ENCODE data around the gene TMEM117.

TMEM117 gene

DNA sequence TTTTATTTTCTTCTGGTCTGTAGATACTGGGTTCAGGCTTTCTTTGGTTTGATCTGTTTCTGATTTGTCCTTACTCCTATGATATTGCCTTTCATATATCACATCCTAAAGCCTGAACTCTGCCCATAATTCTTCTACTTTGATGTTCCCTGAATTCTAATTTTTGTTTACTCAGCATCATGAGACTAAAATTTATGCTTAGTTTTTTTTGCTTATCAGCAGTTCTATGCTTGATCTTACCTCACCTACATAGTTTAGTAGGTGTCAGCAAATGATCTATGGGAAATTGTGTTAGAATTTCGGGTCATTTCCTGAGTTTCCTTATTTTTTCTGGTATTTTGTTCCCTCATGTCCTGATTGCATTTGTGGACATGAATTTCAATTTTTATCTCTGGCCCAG is 94.2 kb downstream of the TMEM117 start:
- peaks cover 14 to 24% of the 10 kb centered on the region in 2 donors for H3K36me3 Mint-ChIP-seq
- no peak overlapping the region for H3K27ac Mint-ChIP-seq
- H3K4me1 Mint-ChIP-seq, result no peaks in the 10 kb centered on the region
- no peaks in the 10 kb centered on the region for H3K27me3 Mint-ChIP-seq
- H3K9me3 Mint-ChIP-seq, result peaks cover 13 to 14% of the 10 kb centered on the region in 2 donors
- no peak for DNase-seq
- no peak for ATAC-seq (replicated peaks)
- no peak overlapping the region for H3K4me3 Mint-ChIP-seq

- Mint-ChIP-seq H3K27me3 (no peaks in the 10 kb centered on the region), H3K4me1 (no peaks in the 10 kb centered on the region), H3K9me3 (peaks cover 13 to 14% of the 10 kb centered on the region in 2 donors), H3K36me3 (peaks cover 14 to 24% of the 10 kb centered on the region in 2 donors), H3K4me3 (no peak overlapping the region), H3K27ac (no peak overlapping the region)
- ATAC-seq (replicated peaks), result no peak
- no peak for DNase-seq
Measured at GRCh38 chr12:43931187-43931586, 95.3 kb downstream of the TMEM117 start.

DNA sequence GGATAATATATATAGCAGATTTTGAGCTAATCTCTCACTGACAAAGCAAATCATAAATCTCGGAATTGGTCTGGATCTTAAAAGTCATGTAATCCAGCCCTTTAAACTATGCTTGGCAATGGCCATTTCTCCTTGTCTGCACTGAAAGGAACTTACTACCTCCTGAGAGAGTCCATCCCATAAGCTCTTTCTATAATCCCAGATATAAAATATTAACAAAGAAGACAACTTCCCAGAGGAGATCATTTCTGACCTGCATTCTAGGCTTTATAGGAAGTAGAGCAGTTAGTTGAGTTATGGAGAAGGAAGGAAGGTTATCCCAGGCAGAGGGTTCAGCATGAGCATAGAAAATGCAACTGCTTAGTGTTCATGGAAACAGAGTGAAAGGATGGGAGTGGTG is 99.7 kb downstream of the TMEM117 start:
- Mint-ChIP-seq H3K27me3 (no peaks in the 10 kb centered on the region), H3K4me1 (no peaks in the 10 kb centered on the region), H3K4me3 (no peak overlapping the region), H3K27ac (no peak overlapping the region), H3K36me3 (peaks cover 7 to 17% of the 10 kb centered on the region in 2 donors), H3K9me3 (peaks cover 8% of the 10 kb centered on the region in 2 donors)
- no peak for ATAC-seq (replicated peaks)
- DNase-seq, result no peak

- H3K9me3 Mint-ChIP-seq, result no peaks in the 10 kb centered on the region
- DNase-seq, result no peak
- no peak overlapping the region for H3K27ac Mint-ChIP-seq
- no peaks in the 10 kb centered on the region for H3K36me3 Mint-ChIP-seq
- no peak overlapping the region for H3K4me3 Mint-ChIP-seq
- ATAC-seq (replicated peaks), result peak in 1 of 2 donors; percentile 48
- H3K4me1 Mint-ChIP-seq, result no peaks in the 10 kb centered on the region
- H3K27me3 Mint-ChIP-seq, result no peaks in the 10 kb centered on the region
Measured at GRCh38 chr12:43937947-43938346, 102.1 kb downstream of the TMEM117 start.

GRCh38 chr12:43942379-43942778 is 106.5 kb downstream of the TMEM117 start:
- DNase-seq (no peak), ATAC-seq (replicated peaks) (no peak)
- peaks cover 2 to 7% of the 10 kb centered on the region in 2 donors for H3K36me3 Mint-ChIP-seq
- H3K4me3 Mint-ChIP-seq, result no peak overlapping the region
- H3K9me3 Mint-ChIP-seq, result no peaks in the 10 kb centered on the region
- H3K4me1 Mint-ChIP-seq, result no peaks in the 10 kb centered on the region
- no peak overlapping the region for H3K27ac Mint-ChIP-seq
- H3K27me3 Mint-ChIP-seq, result no peaks in the 10 kb centered on the region

GRCh38 chr12:43945983-43946382 is 110.1 kb downstream of the TMEM117 start:
- Mint-ChIP-seq H3K4me1 (no peaks in the 10 kb centered on the region), H3K9me3 (no peaks in the 10 kb centered on the region), H3K27ac (no peak overlapping the region), H3K27me3 (no peaks in the 10 kb centered on the region), H3K4me3 (no peak overlapping the region), H3K36me3 (peaks cover 12 to 28% of the 10 kb centered on the region in 2 donors)
- DNase-seq (no peak), ATAC-seq (replicated peaks) (no peak)

DNA sequence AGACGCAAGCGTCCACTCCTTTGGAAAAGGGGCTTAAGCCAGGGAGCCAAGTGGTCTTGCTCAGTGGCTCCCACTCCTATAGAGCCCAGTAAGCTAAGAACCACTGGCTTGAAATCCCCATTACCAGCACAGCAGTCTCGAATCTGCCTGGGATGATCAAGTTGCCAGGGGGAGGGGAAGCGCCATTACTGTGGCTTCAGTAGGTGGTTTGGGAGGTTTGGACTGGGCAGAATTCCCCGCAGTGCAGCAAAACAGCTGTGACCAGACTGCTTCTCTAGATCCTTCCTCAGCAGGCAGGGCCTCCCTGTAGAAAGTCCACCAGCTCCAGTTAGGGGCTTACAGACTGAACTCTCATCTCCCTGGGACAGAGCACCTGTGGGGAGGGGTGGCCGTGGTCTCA is 115.4 kb downstream of the TMEM117 start:
- Mint-ChIP-seq H3K27me3 (no peaks in the 10 kb centered on the region), H3K36me3 (peaks cover 22 to 33% of the 10 kb centered on the region in 2 donors), H3K4me1 (no peaks in the 10 kb centered on the region), H3K27ac (no peak overlapping the region), H3K9me3 (peaks cover 0 to 2% of the 10 kb centered on the region in 2 donors), H3K4me3 (no peak overlapping the region)
- no peak for ATAC-seq (replicated peaks)
- DNase-seq, result no peak

DNA sequence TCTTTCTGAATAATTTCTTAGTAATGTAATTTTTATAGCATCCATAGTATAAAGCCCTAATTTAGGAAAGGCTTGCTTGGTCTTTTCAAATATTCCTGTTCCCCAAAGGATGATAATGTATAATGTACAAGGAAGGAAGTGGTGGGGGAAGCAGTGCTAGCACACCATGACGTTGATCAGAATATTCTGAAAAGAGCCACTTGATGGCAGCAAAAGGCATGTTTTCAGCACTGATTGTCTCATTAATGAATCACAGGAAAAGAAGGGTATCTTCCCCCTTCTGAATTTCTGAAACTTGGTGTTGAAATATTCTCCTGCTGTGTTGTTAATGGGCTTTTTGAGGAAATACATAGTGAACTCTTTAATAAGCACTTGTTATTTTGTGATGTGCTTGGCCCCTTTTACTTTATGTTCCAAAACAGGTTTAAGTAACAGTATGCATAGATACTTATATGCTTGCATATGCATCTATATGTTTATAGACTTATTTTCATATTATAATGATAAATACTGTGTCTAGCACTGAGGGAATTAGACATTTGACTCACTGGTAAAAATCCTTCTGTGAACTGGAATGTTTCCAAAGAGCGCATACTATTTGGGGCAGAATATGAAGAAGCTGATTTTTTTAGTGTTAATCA is 122.0 kb downstream of the TMEM117 start:
- Mint-ChIP-seq H3K9me3 (no peaks in the 10 kb centered on the region), H3K4me1 (no peaks in the 10 kb centered on the region), H3K36me3 (no peaks in the 10 kb centered on the region), H3K27me3 (no peaks in the 10 kb centered on the region), H3K27ac (no peak overlapping the region), H3K4me3 (no peak overlapping the region)
- ATAC-seq (replicated peaks), result peak; percentile 77 to 80
- DNase-seq, result peak; percentile 11

- no peak for DNase-seq
- no peak for ATAC-seq (replicated peaks)
Measured at GRCh38 chr12:43964033-43964432, 128.2 kb downstream of the TMEM117 start.

GRCh38 chr12:43964961-43965360 is 129.1 kb downstream of the TMEM117 start:
- peaks cover 0 to 1% of the 10 kb centered on the region in 2 donors for H3K4me1 Mint-ChIP-seq
- DNase-seq (no peak), ATAC-seq (replicated peaks) (no peak)
- no peak overlapping the region for H3K27ac Mint-ChIP-seq
- no peaks in the 10 kb centered on the region for H3K9me3 Mint-ChIP-seq
- no peaks in the 10 kb centered on the region for H3K27me3 Mint-ChIP-seq
- no peak overlapping the region for H3K4me3 Mint-ChIP-seq
- H3K36me3 Mint-ChIP-seq, result peaks cover 4 to 8% of the 10 kb centered on the region in 2 donors

More at GRCh38 chr12:43964033-43964432, 128.2 kb downstream of the TMEM117 start:
- H3K27me3 Mint-ChIP-seq, result no peaks in the 10 kb centered on the region
- no peak overlapping the region for H3K27ac Mint-ChIP-seq
- peaks cover 4 to 8% of the 10 kb centered on the region in 2 donors for H3K36me3 Mint-ChIP-seq
- H3K4me3 Mint-ChIP-seq, result no peak overlapping the region
- H3K9me3 Mint-ChIP-seq, result no peaks in the 10 kb centered on the region
- peaks cover 0 to 1% of the 10 kb centered on the region in 2 donors for H3K4me1 Mint-ChIP-seq

DNA sequence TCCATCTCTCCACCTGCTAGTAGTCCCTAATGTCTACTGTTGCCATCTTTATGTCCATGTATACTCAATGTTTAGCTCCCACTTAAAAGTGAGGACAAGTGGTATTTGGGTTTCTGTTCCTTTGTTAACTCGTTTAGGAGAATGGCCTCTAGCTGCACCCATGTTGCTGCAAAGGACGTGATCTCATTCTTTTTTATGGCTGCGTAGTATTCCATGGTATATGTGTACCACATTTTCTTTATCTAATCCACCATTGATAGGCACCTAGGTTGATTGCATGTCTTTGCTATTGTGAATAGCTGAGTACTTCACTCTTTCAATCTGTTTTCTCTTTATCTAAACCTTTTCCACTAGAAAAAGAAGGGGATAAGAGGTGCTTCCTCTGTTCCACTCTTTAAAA is 130.0 kb downstream of the TMEM117 start:
- ATAC-seq (replicated peaks) (no peak), DNase-seq (no peak)
- no peak overlapping the region for H3K27ac Mint-ChIP-seq
- H3K4me3 Mint-ChIP-seq, result no peak overlapping the region
- peaks cover 4 to 12% of the 10 kb centered on the region in 2 donors for H3K36me3 Mint-ChIP-seq
- peaks cover 0 to 1% of the 10 kb centered on the region in 2 donors for H3K4me1 Mint-ChIP-seq
- no peaks in the 10 kb centered on the region for H3K9me3 Mint-ChIP-seq
- no peaks in the 10 kb centered on the region for H3K27me3 Mint-ChIP-seq

DNA sequence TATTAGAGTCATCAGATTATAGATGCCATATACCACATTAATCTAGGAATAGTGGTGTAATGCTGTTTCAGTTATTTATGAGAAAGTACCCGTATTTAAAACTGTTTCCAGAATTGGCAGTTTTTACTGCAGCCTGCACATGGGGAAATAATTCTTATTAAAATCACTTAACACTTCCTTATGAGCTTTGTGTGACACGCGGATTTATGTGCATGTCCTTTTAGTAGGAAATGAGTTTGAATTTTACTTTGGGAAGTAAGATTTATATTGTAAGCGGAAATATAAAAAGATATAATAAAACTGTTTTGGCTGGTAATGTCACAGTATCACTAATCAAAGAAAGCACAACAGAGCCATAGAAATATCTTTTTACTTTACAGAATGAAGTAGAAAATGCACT is 132.9 kb downstream of the TMEM117 start:
- Mint-ChIP-seq H3K36me3 (peaks cover 8 to 27% of the 10 kb centered on the region in 2 donors), H3K27ac (no peak overlapping the region), H3K9me3 (no peaks in the 10 kb centered on the region), H3K4me1 (peaks cover 0 to 1% of the 10 kb centered on the region in 2 donors), H3K4me3 (no peak overlapping the region), H3K27me3 (no peaks in the 10 kb centered on the region)
- no peak for ATAC-seq (replicated peaks)
- no peak for DNase-seq

DNA sequence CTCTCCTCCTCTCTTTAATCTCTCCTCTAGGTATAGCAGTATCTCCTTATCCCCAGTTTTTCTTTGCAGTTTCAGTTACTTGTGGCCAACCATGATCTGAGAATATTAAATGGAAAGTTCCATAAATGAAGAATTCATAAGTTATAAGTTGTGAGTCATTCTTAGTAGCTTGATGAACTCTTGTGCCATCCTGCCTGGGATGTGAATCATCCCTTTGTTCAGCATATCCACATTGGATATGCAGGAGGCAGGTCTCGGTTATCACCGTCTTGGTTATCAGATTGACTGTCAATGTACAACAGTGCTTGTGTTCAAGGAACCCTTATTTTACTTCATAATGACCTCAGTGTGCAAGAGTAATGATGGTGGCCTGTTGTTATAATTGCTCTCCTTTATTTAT is 134.0 kb downstream of the TMEM117 start:
- no peak overlapping the region for H3K27ac Mint-ChIP-seq

DNA sequence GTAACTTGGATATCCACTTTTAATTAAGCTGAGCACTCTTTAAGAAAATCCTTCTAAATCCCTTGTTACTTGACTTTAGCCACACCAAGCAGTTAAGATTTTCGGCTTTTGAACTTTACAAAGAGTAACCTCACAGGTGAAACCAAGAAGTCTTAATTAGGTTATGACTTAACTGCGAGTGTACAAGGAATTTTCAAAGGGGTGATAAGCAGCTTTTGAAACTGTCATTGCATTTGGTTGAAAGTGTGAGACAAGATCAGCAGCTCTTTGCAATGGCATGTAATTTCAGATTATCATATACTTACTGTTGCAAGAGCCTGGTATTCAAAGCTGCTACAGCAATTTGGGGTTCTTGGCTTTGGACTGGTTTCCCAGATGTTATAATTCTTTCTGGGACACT is 137.5 kb downstream of the TMEM117 start:
- Mint-ChIP-seq H3K27ac (no peak overlapping the region), H3K4me1 (no peaks in the 10 kb centered on the region), H3K27me3 (no peaks in the 10 kb centered on the region), H3K9me3 (peaks cover 8 to 20% of the 10 kb centered on the region in 2 donors), H3K4me3 (no peak overlapping the region), H3K36me3 (peaks cover 16 to 39% of the 10 kb centered on the region in 2 donors)
- no peak for ATAC-seq (replicated peaks)
- no peak for DNase-seq

More for the DNA sequence above, 134.0 kb downstream of the TMEM117 start:
- Mint-ChIP-seq H3K9me3 (no peaks in the 10 kb centered on the region), H3K27me3 (no peaks in the 10 kb centered on the region), H3K36me3 (peaks cover 8 to 23% of the 10 kb centered on the region in 2 donors), H3K4me3 (no peak overlapping the region), H3K4me1 (peaks cover 0 to 1% of the 10 kb centered on the region in 2 donors)
- no peak for DNase-seq
- ATAC-seq (replicated peaks), result no peak

DNA sequence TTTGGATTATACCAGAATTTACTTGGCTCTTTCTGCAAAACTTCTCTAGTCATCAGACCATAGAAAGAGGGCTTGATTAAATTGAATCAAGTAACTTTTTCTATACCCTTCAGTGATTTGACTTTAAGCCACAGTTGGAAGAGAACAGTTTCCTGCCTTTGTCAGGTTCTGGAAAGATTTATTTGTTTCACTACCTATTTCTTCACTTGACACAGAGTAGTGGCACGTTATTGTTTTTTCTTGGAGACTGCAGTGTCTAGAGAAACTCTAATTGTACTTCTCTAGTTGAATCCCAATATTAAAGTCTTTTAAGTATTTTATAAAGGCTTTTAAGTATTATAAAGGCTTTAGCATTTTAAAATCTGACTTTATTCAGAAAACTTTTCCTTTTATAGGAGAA is 138.1 kb downstream of the TMEM117 start:
- Mint-ChIP-seq H3K4me3 (no peak overlapping the region), H3K4me1 (no peaks in the 10 kb centered on the region), H3K9me3 (peaks cover 8 to 20% of the 10 kb centered on the region in 2 donors), H3K36me3 (peaks cover 16 to 43% of the 10 kb centered on the region in 2 donors), H3K27ac (no peak overlapping the region), H3K27me3 (no peaks in the 10 kb centered on the region)
- DNase-seq (no peak), ATAC-seq (replicated peaks) (no peak)
